ENCODE data around the gene NDE1. TPM values are rescaled to one million over a fixed set of nuclear protein-coding genes. Genes with fewer than 3 reads are reported as not detected.

NDE1 gene
- total and polyA plus RNA-seq, 9 of the 15 experiments (the other 6 are each of a cell fraction or from before 2014, with no cell fraction given), result 3.1 to 59.9 (median 30.0) TPM

DNA sequence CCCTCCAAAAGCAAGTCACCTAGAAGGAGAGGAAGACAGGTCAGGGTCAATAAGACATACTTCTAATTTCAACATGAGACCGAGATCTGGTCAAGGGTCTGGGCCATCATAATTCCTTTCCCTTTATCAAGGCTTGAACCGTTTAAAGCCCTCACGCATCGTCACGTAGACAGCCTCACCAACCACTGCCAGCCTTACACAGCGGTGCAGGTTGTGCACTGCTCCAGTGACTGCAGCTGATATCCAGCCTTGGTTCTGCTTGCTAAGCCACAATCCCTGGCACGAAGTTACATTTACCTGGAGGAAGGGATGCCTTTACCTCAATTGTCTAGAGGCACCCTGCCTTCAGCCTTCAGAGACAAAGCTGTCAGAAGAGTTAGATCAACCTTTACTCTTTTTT, 121.6 kb downstream of the NDE1 start:
- ChIA-PET POLR2A (no interaction called here), CTCF (ENCODE audit: low intra/inter-chr PET ratio) (no interaction called here)
- Histone ChIP-seq H3K79me2 (ENCODE audit: control insufficient read depth, insufficient read depth, low read length) (no peaks in the 10 kb centered on the region), H3K36me3 (ENCODE audit: control insufficient read depth, insufficient read depth, low read length) (no peaks in the 10 kb centered on the region), H3K9me1 (ENCODE audit: control insufficient read depth, insufficient read depth, low read length) (no peaks in the 10 kb centered on the region), H2AFZ (ENCODE audit: low read depth, low read length) (no peak overlapping the region), H3K27ac (ENCODE audit: extremely low read depth, low read depth, low read length) (no peak overlapping the region), H3K27me3 (ENCODE audit: control insufficient read depth in 2 of 2, insufficient read depth in 2 of 2, low read length in 2 of 2) (peaks cover 20 to 48% of the 10 kb centered on the region in 2 experiments), H3K9me3 (replicated peaks; ENCODE audit: control insufficient read depth, insufficient read depth, low read depth, low read length) (no peaks in the 10 kb centered on the region), H3K4me3 (no peak overlapping the region), H3K9ac (ENCODE audit: insufficient read depth in 1 of 2, low read depth in 2 of 2, low read length in 2 of 2) (no peak overlapping the region), H4K20me1 (replicated peaks; ENCODE audit: control insufficient read depth, insufficient read depth, low read length) (no peaks in the 10 kb centered on the region), H3K4me2 (ENCODE audit: insufficient read depth, low read length) (no peak overlapping the region), H3K4me1 (replicated peaks in 1 of 2; ENCODE audit: control insufficient read depth in 2 of 2, insufficient read depth in 2 of 2, low read length in 2 of 2) (no peaks in the 10 kb centered on the region; a peak in 1 of 5 replicates)
- ATAC-seq, result no peak
- 2% methylated on average over 7 of the region's 7 CpGs for WGBS (ENCODE audit: insufficient coverage, low coverage, missing lambda C conversion rate)
- intact Hi-C loops (cut with micrococcal nuclease), result no loop called here
- no TSS peak for BruUV-seq (replicated peaks)
- no peak for DNase-seq (ENCODE audit: extremely low read depth in 1 of 4, low spot score in 3 of 4)
- in situ Hi-C loops (cut with MboI), result no loop called here
- FAIRE-seq, result no peak
- TF ChIP-seq KHSRP (IDR thresholded peaks at IDR 0.05) (no peak), ZEB2 (IDR thresholded peaks at IDR 0.05) (no peak), FUS (optimal IDR thresholded peaks at IDR 0.05; ENCODE audit: low read depth, low read length) (no peak), TFAP4 (CRISPR knock-in tag; IDR thresholded peaks at IDR 0.05; ENCODE audit: borderline replicate concordance) (no peak), MBD1 (CRISPR knock-in tag; IDR thresholded peaks at IDR 0.05) (no peak), E2F5 (CRISPR knock-in tag; IDR thresholded peaks at IDR 0.05) (no peak), IFI16 (CRISPR knock-in tag; IDR thresholded peaks at IDR 0.05) (no peak), BRD9 (IDR thresholded peaks at IDR 0.05; ENCODE audit: low read depth, partially characterized antibody) (no peak), PML (IDR thresholded peaks at IDR 0.05; ENCODE audit: low read length) (no peak), FOXP1 (CRISPR knock-in tag; IDR thresholded peaks at IDR 0.05) (no peak), HNRNPL (IDR thresholded peaks at IDR 0.05; ENCODE audit: low read depth, low read length) (no peak), STAT6 (CRISPR knock-in tag; IDR thresholded peaks at IDR 0.05) (no peak), ZBTB26 (CRISPR knock-in tag; IDR thresholded peaks at IDR 0.05) (no peak), CBX3 (IDR thresholded peaks at IDR 0.05; ENCODE audit: borderline replicate concordance in 1 of 2, low read length in 2 of 2) (no peak)
- TF ChIP-seq, protein P1, sequence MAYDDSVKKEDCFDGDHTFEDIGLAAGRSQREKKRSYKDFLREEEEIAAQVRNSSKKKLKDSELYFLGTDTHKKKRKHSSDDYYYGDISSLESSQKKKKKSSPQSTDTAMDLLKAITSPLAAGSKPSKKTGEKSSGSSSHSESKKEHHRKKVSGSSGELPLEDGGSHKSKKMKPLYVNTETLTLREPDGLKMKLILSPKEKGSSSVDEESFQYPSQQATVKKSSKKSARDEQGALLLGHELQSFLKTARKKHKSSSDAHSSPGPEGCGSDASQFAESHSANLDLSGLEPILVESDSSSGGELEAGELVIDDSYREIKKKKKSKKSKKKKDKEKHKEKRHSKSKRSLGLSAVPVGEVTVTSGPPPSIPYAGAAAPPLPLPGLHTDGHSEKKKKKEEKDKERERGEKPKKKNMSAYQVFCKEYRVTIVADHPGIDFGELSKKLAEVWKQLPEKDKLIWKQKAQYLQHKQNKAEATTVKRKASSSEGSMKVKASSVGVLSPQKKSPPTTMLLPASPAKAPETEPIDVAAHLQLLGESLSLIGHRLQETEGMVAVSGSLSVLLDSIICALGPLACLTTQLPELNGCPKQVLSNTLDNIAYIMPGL (CRISPR knock-in tag; IDR thresholded peaks at IDR 0.05), result no peak
